ENCODE measurements around the gene LRRC4C. TPM values are rescaled to one million over a fixed set of nuclear protein-coding genes. Genes with fewer than 3 reads are reported as not detected.

Gene LRRC4C
- total RNA-seq, 2 donors from 2014 or later, result 1.3 TPM; not detected in 1

DNA sequence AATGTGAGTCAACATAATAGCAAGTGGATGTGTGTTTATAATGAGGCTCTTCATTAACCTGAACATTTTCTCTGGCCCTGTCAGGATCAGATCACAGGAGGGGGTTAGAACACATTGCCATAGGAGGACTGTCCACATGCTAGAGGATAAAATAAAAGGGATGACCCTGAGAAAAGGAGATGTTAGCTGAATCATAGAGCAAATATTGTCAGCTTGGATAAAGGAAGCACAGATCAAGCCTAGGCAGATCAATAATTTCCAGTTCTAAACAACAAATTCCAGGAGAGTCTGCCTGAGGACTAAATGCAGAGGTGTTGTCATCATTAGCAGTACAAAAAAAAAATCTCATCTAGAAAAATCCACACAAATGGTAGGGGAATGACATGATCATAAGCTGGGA, 337.9 kb downstream of the LRRC4C start:
- intact Hi-C loops (cut with DNase I), result no loop called here
- Histone ChIP-seq H3K4me1 (no peaks in the 10 kb centered on the region), H3K36me3 (replicated peaks in 1 of 2; ENCODE audit: insufficient read depth in 1 of 2, low read depth in 2 of 2) (no peaks in the 10 kb centered on the region), H3K27ac (no peak overlapping the region), H3K4me3 (no peak overlapping the region), H3K9me3 (no peaks in the 10 kb centered on the region), H3K27me3 (no peaks in the 10 kb centered on the region)
- DNase-seq, result no peak
- TF ChIP-seq POLR2A (IDR thresholded peaks at IDR 0.05), result no peak
- no peak for TF ChIP-seq CTCF (IDR thresholded peaks at IDR 0.05)
- ATAC-seq, result no peak

- intact Hi-C loops (cut with DNase I), result no loop called here
- Histone ChIP-seq H3K4me3 (no peak overlapping the region), H3K4me1 (no peaks in the 10 kb centered on the region), H3K36me3 (replicated peaks in 1 of 2; ENCODE audit: insufficient read depth in 1 of 2, low read depth in 2 of 2) (no peaks in the 10 kb centered on the region), H3K9me3 (no peaks in the 10 kb centered on the region), H3K27me3 (no peaks in the 10 kb centered on the region), H3K27ac (no peak overlapping the region)
- ATAC-seq (no peak), DNase-seq (no peak)
- WGBS, 2 donors, result 24 to 36% methylated on average over 2 of the region's 2 CpGs
- TF ChIP-seq POLR2A (IDR thresholded peaks at IDR 0.05), result no peak
These were observed 340.0 kb downstream of the LRRC4C start for GRCh38 chr11:41119484-41119883.

DNA sequence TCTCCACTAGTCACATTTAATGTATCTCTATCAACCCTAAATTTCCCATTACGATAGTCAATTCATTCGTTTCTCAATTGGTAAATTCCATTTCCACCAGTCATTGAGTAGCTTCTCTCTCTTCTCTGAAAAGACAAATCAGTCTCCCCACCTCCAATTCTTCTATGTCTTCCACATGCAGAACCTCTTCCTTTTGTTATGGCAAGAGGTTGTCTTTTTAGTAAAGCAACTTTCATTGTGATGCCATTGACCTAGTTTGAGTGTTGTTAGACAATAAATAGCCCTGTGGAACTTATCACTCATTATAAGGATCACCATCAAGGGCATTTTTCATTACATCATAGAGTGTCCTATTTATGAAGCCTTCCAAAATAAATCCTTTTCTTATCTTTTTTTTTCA, 340.9 kb downstream of the LRRC4C start:
- DNase-seq (no peak), ATAC-seq (no peak)
- 45 to 51% methylated on average over 2 of the region's 2 CpGs for WGBS, 2 donors
- H3K9me3 ChIP-seq, result no peaks in the 10 kb centered on the region
- no peaks in the 10 kb centered on the region for H3K27me3 ChIP-seq
- H3K4me1 ChIP-seq, result no peaks in the 10 kb centered on the region
- TF ChIP-seq CTCF (IDR thresholded peaks at IDR 0.05) (no peak), POLR2A (IDR thresholded peaks at IDR 0.05) (no peak)
- no peaks in the 10 kb centered on the region for H3K36me3 ChIP-seq (replicated peaks in 1 of 2; ENCODE audit: insufficient read depth in 1 of 2, low read depth in 2 of 2)
- no peak overlapping the region for H3K4me3 ChIP-seq
- H3K27ac ChIP-seq, result no peak overlapping the region
- intact Hi-C loops (cut with DNase I), result no loop called here

GRCh38 chr11:41116970-41117369, 342.5 kb downstream of the LRRC4C start:
- WGBS, 2 donors, result 47 to 50% methylated on average over 3 of the region's 3 CpGs
- Histone ChIP-seq H3K36me3 (replicated peaks in 1 of 2; ENCODE audit: insufficient read depth in 1 of 2, low read depth in 2 of 2) (no peaks in the 10 kb centered on the region), H3K4me3 (no peak overlapping the region), H3K27me3 (no peaks in the 10 kb centered on the region), H3K4me1 (no peaks in the 10 kb centered on the region), H3K9me3 (no peaks in the 10 kb centered on the region), H3K27ac (no peak overlapping the region)
- DNase-seq (no peak), ATAC-seq (no peak)
- intact Hi-C loops (cut with DNase I), result no loop called here
- TF ChIP-seq POLR2A (IDR thresholded peaks at IDR 0.05) (no peak), CTCF (IDR thresholded peaks at IDR 0.05) (no peak)

DNA sequence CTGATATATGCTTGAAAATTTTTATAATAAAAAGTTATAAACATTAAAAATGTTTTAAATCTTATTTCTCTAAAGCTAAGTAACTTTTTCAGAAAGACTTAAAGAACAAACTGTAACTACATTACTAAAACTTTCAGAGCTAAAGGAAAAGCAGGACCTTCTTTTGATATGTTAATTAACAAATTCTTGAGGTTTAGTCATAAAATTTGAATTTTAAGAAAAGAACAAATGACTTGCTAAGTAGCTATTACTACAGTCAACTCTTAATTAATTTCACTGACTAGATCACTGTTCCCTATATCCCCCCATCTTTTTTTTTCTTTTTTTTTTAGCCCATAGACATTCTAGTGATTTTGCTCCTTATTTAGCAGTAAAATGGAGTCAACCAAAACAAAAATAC, 344.4 kb downstream of the LRRC4C start:
- intact Hi-C loops (cut with DNase I), result no loop called here
- TF ChIP-seq CTCF (IDR thresholded peaks at IDR 0.05) (no peak), POLR2A (IDR thresholded peaks at IDR 0.05) (no peak)
- no peak for DNase-seq
- Histone ChIP-seq H3K9me3 (no peaks in the 10 kb centered on the region), H3K4me1 (no peaks in the 10 kb centered on the region), H3K4me3 (no peak overlapping the region), H3K27me3 (no peaks in the 10 kb centered on the region), H3K36me3 (replicated peaks in 1 of 2; ENCODE audit: insufficient read depth in 1 of 2, low read depth in 2 of 2) (no peaks in the 10 kb centered on the region), H3K27ac (no peak overlapping the region)
- ATAC-seq, result no peak
